ENCODE results near the gene CCDC57.

- TF ChIP-seq, protein P1, sequence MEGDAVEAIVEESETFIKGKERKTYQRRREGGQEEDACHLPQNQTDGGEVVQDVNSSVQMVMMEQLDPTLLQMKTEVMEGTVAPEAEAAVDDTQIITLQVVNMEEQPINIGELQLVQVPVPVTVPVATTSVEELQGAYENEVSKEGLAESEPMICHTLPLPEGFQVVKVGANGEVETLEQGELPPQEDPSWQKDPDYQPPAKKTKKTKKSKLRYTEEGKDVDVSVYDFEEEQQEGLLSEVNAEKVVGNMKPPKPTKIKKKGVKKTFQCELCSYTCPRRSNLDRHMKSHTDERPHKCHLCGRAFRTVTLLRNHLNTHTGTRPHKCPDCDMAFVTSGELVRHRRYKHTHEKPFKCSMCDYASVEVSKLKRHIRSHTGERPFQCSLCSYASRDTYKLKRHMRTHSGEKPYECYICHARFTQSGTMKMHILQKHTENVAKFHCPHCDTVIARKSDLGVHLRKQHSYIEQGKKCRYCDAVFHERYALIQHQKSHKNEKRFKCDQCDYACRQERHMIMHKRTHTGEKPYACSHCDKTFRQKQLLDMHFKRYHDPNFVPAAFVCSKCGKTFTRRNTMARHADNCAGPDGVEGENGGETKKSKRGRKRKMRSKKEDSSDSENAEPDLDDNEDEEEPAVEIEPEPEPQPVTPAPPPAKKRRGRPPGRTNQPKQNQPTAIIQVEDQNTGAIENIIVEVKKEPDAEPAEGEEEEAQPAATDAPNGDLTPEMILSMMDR (IDR thresholded peaks at IDR 0.05; ENCODE audit: low read depth, low read length, poor library complexity, severe bottlenecking) = no peak
- no peak for TF ChIP-seq EZH2phosphoT487 (IDR thresholded peaks at IDR 0.05; ENCODE audit: borderline replicate concordance, low read length)
Measured at GRCh38 chr17:82247182-82247823, 34.7 kb upstream of the CCDC57 start.
